NCI-H1694 (cell line): ENCODE results near the gene MBD5.

Experiments
- DNase-seq: peaks from one replicate; lab custom pipeline; 2025; lab: John Stamatoyannopoulos, UW

Gene MBD5

DNA sequence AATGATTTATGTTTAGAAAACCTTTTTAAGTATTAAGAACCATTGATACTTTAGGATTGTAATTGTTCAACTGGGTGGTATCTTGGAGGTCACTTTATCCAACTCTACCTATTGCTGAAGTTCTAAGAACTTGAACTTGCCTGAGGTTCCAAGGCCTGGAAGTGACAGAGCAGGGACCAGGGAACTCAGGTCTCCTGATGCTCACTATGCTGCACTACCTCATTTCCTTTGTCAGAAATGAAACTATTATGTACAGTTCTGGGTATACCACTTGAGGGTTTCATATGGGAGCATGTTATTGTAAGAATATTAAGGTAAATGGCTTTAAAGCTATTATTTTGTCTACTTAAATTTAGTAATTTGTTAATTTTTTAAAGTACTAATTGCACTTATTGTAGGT is 3.0 kb downstream of the MBD5 start:
- DNase-seq, result no peak

DNA sequence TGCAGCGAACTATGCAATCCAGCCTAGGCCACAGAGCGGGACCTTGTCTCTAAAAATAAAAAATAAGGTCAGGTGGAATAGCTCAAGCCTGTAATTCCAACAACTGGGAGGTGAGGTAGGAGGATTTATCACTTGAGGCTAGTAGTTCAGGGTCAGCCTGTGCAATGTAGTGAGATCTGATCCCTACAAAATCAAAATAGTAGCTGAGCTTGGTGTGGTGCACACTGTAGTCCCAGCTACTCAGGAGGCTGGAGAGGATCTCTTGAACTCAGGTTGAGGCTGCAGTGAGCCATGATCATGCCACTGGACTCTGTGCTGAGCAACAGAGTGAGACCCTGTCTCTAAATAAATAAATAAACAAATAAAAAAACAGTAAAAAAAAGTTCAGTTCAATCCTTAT is 5.7 kb downstream of the MBD5 start:
- DNase-seq, result no peak

DNA sequence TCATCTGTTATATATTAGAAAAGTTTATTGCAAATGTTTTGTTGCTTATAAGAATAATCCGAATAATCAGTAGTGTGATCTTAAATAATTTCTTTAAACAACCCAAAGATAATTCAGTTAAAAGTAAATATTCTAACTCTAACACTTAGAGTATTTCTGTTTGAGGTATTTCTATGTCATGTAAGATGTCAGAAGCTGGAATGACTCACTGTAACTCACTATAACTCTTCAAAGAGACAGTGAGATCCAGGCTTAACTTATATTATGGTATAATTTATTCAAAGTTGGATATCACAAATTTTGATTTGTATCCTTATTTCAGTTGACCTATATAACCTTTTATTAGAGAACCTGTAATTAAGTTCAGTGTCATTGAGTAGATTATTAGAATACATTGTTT is 6.9 kb downstream of the MBD5 start:
- DNase-seq, result no peak

DNA sequence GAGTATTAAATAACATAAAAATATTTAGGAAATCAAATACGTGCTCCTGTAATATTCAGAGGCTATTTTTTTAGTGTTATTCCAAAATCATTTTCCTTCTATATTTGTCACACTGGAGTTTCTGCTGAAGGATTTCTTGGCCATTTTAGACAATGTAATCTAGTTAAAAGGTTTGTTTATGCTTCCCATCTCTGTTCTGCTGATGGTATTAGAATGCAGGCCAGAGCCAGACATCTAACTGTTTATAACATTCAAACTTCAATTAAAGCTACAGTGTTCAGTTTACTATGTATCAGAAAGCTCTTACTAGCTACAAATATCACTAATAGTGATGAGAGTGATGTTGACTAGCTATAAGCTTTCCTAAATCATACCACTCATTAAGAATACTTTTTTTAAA is 7.9 kb downstream of the MBD5 start:
- no peak for DNase-seq

DNA sequence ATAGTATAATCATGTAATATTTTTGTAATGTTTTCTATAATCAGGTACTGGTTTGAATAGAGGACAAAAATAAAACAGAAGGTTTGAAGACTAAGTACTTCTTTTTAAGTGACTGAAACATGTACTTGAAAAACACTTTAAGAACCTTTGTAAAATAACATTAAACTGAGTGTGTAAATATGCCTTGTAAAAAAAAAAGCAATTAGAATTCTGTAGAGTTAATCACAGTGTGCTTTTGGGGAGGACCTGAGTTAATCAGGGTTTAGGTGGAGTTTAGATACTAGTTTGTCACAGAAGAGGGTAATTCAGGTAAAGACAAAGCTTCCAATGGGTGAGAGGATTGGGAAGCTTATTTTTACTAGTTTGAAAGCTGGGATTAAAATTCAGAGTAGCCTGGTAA is 10.3 kb downstream of the MBD5 start:
- no peak for DNase-seq

DNA sequence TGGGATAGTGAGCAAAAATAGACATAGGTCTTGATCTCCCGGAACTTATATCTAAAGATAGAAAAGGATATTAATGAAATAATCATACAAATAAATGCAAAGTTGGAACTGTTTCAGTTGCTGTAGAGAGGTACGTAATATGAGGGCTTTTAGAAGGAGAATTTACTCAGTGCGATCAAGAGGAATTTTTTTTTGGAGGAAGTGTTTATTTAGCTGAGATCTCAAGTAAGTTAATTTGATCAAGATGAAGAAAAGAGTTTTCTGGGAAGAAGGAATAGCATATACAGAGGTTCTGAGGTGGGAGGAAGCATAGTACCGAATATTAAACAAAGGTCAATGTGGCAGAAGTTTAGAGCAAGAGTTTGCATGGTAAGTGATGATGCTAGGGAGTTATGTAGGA is 11.3 kb downstream of the MBD5 start:
- no peak for DNase-seq

DNA sequence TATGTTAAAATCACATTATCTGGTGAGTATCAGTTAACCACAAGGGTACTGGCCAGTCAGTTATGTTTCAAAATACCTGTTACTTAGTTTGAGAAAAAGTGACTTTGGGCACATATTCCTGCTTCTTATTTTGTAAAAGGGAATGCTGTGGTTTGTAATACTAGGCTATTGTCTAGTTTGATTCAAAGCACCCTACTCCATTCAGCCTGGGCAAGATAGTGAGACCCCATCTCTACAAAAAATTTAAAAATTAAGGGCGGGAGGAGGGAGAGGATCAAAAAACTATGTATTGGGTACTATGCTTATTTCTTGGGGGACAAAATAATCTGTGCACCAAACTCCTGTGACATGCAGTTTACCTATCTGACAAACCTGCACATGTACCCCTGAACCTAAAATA is 18.9 kb downstream of the MBD5 start:
- no peak for DNase-seq

DNA sequence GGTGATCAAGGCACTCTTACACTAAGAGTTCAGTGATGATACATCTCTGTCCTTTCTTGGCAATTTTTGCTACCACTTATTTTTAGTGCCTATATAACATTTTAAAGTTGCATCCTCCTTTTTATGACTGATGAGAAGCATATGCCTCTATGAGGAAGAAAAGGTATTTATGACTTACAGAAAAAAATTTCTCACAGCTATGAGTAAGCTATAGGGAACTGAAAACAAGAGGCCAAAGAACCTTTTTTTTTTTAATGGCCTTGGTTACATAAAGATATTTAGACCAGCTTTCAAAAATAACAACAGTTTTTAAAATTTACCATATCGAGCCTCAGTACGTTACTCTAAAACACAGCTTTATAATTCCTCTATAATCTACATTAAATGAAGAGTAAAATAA is 21.3 kb downstream of the MBD5 start:
- no peak for DNase-seq

DNA sequence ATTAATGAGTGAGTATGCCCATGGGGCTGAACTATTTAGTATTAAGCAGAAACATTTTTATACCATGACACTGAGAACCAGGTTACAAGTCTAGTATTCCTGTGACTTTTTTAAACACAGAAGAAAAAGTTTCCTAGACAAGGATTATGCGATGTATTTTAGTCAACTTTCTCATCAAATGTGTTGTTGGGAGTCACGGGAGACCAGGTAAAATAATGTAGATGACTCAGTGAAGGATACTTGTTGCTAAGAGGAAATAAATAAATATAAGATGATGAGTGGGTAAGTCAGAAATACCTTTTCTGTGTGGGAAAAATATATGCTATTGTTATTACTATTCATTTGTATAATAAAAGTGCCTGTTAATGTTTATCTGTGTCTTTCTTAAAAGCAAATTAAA is 23.4 kb downstream of the MBD5 start:
- DNase-seq, result no peak

DNA sequence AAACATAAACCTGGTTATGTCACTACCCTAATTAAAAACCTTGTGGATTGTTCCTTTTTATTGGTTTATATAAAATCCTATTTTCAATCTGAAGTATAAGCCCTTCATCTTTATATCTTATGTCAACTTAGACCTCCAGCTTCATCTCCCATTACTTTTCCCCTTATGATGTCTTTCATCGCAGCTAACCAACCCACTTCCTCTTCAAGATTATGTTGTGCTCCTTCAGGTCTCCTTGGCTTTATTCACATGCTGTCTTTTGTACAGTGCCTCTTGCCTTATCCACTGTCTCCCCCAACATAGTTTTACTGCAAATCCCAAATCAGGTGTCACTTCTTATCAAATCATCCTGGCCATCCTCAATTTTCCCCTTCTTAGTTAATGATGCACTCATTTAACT is 25.9 kb downstream of the MBD5 start:
- DNase-seq, result no peak

DNA sequence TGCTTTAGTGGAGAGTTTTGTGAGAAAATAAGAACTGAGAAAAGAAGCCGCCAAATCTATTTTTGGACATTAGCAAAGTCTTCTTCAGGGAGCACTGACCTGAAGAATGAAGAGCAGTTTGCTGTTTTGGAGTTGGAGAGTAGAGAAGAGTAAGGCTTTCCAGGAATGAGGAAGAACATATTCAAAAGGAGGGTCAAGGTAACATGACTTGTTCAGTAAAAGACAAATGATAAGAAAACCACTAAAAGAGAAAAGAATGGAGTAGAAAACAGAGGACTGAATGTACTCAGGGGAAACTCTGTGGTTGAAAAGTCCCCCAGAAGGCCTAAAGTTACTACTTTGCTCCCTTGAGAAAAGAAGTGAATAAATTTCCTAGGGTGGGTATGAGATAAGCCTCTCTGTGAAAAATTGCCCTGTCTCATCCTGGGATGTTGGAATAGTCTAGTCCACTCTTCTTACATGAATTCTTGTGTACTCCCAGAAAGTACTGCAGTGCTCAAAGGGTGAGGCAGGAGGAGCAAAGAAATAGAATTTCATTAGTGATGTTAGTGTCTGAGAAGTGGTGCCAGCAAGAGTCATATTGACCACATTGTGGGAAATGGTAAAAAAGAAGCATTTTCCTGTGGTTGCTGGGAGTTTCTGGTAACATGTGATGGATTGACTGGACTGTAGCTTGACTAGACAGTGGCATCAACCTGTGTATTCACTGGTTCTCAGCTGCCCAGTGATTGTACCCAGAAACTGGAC is 27.8 kb downstream of the MBD5 start:
- DNase-seq, result no peak

DNA sequence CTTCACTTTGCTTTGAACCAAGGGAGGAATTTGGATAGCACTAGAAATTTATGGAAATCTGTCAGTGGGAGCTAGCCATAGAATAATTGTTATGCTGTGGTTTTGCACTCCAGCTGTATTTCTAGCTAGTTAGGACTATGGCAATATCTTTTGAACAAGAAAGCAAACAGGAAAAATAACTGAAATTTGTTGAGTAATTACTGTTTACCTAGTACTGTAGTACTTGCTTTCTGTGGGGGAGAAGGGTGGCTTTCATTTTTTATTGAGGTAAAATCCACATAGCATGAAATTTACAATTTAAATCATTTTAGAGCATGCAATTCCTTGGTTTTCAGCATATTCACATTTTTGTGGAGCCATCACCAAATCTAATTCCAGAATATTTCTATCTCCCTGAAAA is 28.4 kb downstream of the MBD5 start:
- no peak for DNase-seq

DNA sequence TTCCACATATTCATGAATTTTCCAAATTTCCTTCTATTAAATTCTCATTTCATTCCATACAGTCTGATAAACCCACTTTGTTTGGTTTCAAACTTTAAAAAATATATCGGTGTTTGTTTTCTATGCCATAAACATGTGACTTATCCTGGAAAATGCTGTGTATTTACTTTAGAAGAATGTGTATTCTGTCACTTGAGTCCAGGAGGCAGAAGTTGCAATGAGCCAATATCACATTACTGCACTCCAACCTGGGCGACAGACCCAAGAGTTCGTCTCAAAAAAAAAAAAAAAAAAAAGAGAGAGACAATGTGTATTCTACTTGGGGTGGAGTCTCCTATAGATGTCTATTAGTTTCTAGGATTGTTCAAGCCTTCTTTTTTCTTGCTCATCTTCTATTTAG is 31.8 kb downstream of the MBD5 start:
- no peak for DNase-seq

DNA sequence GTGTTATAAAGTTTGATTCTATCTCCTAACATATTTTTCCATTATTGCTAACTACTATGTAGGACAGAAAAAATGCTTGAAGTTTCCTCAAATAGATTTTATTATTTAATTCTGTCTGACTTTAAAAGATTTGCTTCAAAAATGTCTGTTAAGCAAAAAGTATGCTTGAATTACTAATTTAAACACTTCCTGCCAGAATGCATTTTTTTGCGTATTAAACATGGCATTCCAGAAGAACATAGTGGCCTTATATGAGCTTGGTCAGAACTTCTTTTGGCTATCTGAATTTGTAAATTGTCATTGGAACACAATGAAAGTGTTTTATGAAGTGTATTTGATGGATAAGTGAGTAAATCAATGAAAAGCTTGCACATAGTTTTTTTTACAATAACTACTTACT is 37.8 kb downstream of the MBD5 start:
- DNase-seq, result no peak

DNA sequence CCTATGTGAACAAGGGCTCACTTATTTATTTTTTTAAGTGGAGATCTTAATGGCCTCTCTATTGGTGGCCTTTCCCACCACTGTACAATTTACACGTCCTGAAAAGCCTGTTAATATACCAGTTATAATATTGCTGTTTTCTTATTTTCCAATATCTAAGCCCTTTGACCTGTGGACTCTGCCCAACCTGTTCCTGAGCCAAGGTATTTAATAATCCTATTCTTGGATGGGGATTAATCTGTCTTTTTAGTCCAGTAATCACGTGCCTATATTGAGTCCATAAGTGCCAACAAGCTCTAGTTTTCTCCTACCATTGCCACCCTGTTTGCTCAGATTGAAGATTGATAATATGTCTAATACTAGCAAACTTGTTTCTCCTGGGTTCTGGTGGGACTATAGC is 42.7 kb downstream of the MBD5 start:
- DNase-seq, result no peak

DNA sequence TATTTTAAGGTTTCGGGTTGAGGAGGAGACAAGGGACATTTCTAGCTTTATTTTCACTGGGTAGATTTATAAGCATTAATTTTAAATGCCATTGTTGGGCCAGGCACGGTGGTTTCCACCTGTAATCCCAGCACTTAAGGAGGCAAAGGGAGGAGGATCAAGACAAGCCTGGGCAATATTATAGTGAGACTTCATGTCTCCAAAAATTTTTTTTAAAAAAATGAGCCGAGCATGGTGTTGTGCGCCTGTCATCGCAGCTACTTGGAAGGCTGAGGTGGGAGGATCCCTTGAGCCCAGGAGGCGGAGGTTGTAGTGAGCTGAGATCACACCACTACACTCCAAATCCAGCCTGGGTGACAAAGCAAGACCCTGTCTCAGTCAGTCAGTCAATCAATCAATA is 45.0 kb downstream of the MBD5 start:
- no peak for DNase-seq

DNA sequence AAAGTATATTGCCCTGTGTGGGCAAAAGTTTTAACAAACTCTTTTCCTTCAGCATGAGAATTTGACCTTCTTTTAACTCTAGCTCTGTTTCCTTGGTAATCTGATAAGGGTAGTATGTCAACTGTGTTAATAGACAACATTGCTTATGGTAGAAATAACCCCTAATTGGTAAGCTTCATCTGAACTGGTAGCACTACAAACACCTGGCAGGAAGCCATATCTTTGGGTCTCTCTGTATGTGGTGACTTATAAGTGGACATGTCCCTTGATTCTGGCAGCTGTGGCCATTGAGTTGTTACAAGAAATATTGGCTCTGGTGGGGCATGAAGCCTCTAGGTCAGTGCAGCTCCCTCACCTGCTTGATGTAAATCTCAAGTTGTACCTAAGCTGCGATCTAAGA is 46.9 kb downstream of the MBD5 start:
- DNase-seq, result no peak

DNA sequence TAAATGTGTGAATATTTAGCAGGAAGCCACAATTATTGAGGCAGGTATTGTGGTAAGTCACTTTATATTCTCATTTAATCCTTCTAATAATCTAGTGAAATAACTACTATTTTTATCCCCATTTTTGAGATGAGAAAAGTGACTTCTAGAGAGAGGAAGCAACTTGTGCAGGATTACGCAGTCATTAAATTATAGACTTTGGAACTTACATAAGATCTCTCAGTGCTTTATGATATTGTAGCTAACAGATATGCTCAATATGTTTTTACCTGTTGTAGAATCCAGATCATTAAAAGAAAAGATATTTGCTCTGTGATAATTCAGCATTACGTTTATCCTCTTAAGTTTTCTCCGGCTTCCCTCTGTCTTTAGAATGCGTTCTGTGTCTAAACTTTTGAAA is 50.5 kb downstream of the MBD5 start:
- no peak for DNase-seq

DNA sequence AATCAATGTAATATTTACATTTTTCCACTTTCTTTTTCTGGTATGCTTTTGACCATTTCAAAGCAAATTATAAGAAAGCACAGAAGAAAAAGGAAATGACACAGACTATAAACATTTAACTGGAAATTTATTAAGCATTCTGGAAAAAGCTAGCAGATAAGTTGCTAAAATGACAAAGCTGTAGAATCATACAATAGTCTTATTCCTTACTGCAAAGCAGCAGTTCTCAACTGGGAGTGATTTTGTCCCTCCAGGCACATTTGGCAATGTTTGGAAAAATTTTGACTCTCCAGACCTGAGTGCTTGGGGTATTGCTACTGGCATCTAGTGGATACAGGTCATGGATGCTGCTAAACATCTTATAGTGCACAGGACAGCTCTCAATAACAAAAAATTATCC is 75.1 kb downstream of the MBD5 start:
- DNase-seq, result no peak

DNA sequence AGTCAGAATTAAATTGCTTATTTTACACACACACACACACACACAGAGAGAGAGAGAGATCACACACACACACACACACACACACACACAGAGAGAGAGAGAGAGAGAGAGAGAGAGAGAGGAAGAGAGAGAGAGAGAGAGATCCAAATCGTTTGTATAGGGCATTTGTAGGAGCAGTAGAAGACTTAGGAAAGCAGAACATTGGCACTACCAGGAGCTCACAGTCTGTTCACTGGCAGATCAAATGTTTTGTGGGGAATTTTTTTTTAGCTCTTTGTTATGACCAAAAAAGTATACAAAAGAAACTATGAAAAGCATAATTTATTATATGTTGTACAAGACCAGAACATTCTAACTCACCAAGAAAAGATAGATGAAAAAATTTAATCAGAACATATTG is 81.8 kb downstream of the MBD5 start:
- DNase-seq, result no peak

DNA sequence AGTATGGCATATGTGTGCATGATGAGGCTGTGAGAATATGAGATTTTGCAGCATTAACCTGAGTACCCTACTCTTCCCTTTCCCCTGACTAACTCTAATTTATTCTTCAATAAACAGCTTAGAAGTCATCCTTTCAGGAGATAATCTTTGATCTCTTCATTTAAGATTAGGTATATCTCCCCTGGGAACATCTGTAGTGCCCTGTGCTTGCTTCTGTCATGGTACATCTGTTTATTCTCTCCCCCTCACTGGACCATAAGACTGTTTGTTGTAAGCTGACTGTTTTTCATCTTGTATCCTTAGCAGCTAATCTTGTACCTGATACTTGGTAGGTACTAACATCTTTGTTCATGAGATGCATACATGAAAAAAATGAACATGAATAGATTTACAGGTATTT is 83.1 kb downstream of the MBD5 start:
- DNase-seq, result no peak

DNA sequence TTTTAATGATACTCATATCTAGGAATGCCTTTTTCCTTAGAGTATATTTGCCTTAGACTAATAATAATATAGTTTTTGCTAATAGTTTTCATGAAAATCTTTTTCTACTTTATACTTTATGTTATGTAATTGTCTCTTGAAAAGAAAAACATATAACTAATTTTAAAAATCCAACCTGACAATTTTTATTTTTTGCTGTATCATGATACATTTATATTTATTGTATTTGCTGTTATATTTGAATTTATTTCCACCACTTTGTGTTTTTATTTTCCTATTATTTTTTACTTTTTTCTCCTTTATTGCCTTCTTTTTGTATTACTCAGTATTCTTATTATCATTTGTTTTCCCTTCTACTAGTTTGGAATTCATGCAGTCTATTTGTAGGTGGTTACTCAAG is 85.4 kb downstream of the MBD5 start:
- DNase-seq, result no peak

DNA sequence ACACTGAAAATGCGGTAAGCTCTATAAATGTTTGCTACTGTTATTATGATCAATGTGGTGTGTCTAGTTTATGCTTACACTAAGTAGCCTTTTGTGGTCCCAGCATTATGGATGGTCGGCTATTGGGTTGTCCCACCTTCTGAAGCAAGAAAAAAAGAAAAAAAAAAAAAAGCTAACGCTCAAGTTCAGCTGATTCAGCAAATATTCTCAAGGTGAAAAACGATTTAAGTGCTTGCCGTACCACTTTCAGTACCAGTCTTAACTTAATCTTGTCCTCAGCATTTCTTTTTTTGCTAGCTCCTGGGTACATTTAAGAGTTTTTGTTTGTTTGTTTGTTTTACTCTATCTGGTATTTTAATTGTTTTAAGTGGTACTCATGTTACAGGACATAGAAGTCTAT is 87.5 kb downstream of the MBD5 start:
- DNase-seq, result no peak

DNA sequence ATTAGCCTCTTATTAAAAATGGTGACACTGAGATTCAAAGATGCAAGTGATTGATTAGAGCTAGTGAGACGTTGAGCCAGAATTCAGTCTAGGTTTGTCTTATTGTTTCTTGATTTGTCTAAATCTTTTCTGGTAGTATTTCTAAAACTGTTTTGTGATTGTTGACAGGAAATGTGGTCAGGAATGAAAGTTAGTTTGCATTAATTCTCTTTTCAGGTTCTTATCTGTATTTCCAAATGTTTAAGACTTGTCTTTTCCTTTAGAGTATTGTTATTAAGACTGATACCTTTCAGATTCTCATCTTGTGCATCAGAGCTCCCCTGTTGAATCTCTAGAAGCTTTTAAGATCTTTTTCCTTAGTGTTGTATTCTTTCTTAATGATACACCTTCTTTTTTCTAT is 89.3 kb downstream of the MBD5 start:
- no peak for DNase-seq

DNA sequence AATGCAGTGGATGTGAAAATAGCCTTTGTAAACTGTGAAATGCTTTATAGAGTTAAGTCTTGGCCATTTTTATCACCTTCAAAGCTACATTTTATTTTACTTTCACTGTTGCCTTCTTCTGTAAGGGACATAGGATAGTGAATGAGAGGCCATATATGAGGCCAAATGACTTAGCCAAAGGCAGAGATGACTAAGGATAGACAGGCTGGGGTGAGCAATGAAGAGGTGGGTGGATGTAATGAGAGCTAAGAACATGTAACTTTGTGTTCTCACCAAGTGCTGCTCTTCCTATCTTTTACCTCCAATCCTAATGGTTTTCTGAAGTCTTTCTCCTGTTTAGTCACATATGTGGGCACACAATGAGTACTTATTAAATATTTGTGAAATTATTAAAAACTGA is 101.9 kb downstream of the MBD5 start:
- no peak for DNase-seq
